Hypothalamus (tissue), 51 donors: ENCODE data around the gene MS4A8.
"Not testable (repeated sequence)": the region's sequence is repeated elsewhere in the genome, so short reads cannot be mapped to it uniquely, and the experiment has no call there.

Experiments used
- DNase-seq, 51 donors: peaks; one replicate each; lab custom pipeline; 2025; lab: John Stamatoyannopoulos, UW

MS4A8 gene, protein sequence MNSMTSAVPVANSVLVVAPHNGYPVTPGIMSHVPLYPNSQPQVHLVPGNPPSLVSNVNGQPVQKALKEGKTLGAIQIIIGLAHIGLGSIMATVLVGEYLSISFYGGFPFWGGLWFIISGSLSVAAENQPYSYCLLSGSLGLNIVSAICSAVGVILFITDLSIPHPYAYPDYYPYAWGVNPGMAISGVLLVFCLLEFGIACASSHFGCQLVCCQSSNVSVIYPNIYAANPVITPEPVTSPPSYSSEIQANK

DNA sequence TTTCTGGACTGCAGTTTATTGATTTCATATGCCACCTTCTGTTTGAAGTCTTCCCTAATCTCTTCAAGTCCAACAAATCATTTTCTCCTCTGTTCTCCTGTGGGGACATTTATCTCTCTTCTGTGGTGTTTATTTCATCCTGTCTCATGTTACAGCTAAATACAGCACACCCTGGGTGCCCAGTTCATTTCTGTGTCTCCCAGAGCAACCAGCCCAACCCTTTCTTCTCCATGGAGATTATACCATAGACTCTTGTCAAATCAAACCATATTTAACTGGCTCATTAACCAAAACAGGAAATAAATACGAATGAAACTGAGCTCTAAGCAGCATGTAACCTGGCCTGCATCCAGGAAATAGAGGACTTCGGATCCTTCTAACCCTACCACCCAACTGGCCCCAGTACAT lies at the start of gene MS4A8:
Gene MS4A8, plus strand, starts transcription at position 329 of the 408 bp plus-strand sequence. CDS start 1,249 bp downstream, outside the sequence.
- no peak for DNase-seq

DNA sequence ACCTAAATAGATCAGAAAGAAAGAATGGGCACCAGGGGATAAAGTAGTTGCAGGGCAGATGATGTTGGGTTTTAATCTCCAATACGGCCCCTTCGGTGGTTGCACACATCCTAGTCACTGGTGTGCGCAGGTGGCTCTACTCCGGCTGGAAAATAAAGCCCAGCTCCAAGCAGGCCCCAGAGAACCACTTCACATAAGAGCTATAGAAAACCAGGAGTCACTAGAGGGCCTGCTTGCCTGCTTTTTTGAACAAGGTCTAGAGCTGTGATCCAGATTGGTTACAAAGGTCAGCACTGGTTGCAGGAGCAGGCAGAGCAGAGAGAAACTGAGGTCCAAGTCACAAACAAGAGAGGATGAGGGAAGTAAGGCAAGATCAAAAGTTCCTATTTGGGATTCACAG lies 41.5 kb upstream of the MS4A8 start:
- peak in 1 of 51 donors; percentile 0 for DNase-seq

DNA sequence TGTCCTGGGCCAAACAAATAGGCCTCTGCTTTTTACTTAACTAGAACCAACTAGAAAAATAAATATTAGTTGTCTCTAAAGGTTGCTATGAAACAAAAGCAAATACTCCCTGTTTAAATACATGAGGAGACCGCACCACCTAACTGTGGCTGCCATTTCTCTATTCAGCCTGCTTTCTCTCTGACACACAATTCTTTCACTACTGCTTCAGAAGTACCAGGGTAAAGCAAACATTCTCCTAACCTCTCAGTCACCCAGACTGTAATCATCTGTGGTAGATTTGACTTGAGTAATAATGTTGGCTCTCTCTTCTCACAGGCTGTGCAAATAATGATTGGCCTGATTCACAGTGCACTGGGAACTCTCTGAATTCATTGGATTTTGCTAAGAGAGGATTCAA lies 41.0 kb upstream of the MS4A8 start:
- DNase-seq = no peak

DNA sequence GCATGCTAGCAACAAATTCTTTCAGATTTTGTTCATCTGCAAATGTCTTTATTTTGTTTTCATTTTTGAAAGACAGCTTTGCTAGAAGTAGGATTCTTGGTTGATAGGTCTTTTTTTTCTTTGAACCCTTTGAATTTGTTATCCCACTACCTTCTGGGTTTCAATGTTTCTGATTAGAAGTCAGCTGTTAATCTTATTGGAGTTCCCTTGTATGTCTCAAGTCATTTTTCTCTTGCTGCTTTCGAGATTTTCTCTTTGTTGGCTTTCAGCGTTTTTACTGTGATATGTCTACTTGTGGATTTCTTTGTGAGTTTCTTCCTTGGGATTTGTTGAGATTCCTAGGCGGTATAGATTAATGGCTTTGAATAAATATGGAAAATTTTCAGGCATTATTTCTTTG lies 27.2 kb upstream of the MS4A8 start:
- DNase-seq = no peak

DNA sequence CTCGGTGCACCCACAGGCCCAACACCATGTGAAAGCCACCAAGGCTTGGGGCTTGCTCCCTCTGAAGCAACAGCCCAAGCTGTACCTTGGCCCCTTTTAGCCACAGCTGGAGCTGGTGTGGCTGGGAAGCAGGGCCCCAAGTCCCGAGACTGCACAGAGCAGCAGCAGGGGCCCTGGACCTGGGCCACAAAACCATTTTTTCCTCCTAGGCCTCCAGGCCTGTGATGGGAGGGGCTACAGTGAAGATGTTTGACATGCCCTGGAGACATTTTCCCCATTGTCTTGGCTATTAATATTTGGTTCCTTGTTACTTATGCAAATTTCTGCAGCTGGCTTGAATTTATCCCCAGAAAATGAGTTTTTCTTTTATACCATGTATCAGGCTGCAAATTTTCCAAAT lies 21.2 kb upstream of the MS4A8 start:
- not testable (repeated sequence) for DNase-seq

DNA sequence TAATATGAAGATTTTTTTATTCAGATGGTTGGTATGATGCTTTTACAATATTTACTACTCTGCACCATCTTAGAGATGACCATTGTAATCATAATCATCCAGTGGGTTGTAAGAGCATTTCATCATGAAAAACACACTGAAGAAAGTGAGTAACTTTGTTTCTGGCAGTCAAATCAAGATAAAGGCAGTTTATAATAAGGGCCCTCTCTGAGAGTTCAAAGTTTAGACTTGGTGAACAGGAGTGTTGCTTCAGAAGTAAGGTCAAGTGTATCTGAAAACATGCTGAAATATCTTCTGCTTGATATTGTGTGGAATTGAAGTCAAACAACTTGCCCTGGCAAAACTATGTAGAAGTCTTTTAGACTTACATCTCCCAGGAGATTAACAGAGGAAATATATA lies 19.5 kb upstream of the MS4A8 start:
- DNase-seq = no peak

DNA sequence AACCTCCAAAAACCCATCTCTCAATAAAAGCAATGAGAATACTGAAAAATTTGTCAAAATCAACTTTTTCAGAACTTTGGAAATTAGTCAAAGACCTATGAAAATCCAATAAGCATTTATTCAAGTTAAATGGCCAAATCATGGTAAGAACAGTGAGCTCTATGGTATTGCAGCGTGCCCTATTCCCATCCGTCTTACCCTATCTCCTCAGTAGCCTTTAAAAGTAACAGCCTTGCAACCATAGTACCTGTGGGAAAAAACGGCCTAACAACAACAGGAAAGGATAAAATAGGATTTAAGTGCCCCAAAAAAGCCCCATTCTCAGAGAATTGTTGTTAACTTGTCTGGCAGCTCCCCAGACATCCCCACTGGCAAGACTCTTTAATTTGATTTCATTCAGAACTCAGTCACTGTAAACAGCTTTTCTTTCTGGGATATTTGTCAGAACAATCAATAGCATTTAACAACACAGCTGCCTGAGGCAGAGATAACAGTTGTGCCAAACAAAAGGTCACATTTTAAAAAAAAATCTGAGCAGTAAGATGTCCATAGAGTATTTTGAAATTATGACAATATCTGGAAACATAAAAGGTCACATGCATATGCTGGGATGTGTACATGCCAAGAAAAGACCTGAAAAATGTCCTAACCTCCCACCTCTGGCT lies 18.8 kb upstream of the MS4A8 start:
- no peak for DNase-seq

DNA sequence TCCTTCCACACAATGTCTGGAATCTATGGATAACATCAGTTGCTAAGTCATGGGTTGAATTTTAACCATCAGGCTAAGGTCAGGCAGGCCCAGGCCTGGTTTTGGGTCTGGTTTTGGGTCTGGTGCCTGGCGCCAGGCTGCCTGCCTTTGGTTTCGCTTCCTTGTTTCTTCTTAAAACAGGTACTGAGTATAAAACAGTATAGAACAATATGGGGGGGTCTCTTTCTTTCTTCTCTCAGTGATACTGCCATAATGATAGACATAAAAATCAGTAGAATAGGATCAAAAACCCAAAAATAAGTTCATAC lies 14.9 kb upstream of the MS4A8 start:
- DNase-seq = not testable (repeated sequence)

DNA sequence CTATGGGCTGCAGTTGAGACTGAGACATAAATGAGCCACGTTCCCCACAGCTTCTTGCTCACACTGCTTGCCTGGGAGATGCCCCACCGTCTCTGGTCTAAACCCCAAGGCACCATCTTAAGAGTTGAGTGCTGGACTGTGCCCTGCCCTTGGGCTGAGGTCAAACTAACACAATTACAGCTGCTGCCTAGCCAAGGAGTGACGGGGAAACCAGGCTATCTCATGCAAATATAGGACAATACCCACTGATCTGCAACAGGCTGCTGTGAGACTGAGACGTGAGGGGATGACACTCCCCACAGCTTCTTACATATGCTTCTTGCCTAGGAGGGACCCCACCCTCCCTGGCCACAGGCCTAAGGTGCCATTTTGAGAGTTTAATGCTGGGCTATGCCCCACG lies 7.8 kb upstream of the MS4A8 start:
- DNase-seq = no peak

DNA sequence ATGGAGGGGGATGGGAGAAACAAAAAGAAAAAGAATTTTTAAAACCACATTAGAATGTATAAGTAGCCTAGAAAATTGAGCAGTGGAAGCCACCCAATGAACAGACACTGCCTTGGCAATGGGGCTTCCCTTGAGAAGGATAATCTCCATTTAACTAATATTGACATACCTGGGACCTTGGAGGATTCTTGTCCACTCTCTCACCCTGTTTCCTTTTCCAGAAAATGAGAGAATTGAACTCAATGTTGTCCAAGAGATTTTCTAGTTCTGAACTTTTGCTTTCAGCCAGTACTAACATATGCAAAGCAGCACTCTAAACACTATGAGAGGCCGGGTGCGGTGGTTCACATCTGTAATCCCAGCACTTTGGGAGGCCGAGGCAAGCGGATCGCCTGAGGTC lies 524 bp downstream of the MS4A8 start:
- no peak for DNase-seq

DNA sequence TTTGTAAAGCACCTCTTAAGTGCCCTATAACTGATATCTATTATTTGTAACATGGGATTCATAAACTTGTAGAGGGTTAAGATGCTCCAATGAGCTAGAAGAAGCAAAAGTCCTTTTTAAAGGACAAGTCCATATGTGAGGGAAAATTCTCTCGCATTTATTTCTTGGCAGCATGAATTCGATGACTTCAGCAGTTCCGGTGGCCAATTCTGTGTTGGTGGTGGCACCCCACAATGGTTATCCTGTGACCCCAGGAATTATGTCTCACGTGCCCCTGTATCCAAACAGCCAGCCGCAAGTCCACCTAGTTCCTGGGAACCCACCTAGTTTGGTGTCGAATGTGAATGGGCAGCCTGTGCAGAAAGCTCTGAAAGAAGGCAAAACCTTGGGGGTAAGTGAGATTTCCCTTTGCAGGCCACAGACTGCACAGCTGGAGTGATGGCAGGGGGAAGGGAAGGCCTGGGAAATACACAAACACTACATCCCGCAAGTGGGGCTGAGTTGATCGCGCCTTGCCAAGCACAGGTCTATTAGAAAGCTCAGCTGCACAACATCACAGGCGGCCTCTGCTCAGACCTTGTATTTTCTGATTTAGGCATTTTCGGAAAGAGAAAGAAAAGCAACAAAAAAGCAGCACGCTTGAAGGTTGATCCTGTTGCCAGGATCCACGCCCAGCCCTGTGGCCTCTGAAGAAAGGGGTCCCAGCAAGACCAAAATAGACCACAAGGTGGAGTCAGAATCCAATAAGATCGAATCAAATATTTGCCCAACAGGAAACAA lies 1.5 kb downstream of the MS4A8 start:
- peak in 1 of 51 donors; percentile 0 for DNase-seq

DNA sequence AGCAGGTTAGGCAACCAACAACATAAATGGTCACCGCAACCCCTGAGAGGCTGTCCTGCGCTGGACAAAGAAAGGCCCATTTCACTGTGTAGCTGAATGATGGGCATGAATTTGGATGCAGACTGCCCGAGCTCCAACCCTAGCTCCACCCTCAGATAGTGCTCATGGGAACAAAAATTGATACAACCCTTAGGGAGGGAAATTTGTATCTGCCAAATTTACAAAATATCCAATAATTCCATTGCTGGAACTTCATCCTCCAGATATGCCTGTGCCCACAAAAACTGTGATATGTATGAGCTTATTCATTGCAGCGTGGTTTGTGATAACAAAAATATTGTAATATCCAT lies 2.0 kb downstream of the MS4A8 start:
- DNase-seq = no peak

DNA sequence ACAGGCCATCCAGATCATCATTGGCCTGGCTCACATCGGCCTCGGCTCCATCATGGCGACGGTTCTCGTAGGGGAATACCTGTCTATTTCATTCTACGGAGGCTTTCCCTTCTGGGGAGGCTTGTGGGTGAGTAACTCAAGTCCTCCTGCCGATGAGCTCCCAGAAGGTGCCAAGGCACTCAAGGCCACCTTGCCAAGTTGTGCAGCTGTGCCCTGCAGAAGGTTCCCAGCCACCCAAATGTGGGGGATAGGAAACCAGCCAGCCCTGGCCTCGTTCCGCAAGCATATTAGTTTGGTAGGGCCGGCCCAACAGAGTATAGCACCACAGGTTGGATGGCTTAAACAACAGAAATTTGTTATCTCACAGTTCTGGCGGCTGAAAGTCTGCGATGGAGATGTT lies 4.0 kb downstream of the MS4A8 start:
- no peak for DNase-seq

DNA sequence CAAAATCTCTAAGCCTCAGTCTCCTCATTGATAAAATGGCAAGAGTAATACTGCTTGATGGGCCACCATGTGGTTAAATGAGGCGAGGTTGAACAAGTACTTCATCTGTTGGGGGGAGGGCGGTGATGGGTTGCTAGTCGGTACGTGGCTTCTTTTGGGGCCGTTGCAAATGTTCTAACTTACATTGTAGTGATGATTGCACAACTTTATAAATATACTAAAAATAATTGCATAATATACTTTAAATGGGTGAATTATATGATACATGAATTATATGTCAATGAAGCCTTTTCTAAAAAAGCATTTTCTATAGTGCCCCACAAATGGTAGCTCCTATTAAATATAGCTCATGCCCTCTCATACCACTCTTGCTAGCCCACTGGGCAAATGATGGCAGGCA lies 6.5 kb downstream of the MS4A8 start:
- DNase-seq = no peak

DNA sequence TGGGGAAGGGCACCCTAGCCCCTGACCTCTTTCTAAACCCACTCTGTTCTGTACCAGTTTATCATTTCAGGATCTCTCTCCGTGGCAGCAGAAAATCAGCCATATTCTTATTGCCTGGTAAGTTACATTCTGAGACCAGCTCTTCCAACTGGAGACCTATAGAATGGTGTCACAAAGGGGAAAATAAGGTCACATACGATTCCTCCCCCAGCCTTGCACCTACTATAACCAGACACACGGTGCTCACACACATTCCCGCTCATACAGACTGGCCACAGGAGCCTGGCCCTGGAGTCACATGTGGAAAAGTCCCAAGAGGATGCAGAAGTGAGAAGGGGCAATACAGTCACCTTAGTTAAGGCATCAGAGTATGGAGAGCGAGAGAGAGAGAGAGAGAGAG lies 7.5 kb downstream of the MS4A8 start:
- no peak for DNase-seq

DNA sequence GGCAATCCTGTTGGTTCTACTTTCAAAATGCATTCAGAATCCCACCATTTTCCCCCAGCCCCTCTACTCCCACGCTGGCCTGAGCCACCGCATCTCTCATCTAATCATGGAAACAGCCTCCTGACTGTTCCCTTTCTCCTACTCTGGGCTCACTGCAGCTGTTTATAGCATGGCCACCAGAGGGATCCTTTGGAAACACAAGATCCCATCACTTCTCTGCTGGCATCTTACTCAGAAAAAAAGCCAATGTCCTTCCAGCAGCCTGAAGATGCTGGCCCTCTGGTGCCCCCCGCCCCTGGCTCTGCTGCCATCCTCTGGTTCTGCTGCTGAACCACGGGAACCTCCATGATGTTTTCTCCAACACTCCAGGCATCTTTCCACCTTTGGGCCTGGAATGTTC lies 11.1 kb downstream of the MS4A8 start:
- DNase-seq = no peak

DNA sequence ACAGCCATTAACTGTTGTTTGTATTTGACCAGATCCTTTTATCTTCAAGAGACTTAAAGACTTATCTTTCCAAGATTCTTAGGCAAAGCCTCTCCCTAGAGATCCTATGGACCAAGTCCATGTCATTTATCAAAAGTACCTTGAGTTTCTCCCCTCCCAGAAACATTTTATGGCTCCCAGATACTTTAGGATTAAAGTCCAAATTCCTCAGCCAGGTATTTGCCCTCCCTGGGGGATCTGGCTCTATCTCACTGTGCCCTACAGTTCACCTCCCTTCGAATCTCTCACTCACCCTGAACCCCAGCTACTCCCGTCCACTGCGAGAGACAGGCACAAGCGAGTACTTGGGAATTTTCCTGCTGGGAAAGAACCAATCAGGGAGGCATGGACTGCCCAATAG lies 11.9 kb downstream of the MS4A8 start:
- DNase-seq = no peak

DNA sequence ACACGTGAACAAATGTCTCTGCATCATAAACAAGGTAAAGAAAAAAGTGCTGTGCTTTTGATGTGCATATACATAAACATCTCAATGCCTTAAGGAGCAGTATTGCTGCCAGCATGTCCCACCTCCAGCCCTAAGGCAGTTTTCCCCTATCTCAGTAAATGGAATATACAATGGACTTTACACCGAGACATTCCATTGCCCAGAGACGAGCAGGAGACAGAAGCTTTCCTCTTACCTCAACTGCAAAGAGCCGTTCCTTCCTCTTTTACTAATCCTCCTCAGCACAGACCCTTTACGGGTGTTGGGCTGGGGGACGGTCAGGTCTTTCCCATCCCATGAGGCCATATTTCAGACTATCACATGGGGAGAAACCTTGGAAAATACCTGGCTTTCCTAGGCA lies 14.0 kb downstream of the MS4A8 start:
- DNase-seq = not testable (repeated sequence)

DNA sequence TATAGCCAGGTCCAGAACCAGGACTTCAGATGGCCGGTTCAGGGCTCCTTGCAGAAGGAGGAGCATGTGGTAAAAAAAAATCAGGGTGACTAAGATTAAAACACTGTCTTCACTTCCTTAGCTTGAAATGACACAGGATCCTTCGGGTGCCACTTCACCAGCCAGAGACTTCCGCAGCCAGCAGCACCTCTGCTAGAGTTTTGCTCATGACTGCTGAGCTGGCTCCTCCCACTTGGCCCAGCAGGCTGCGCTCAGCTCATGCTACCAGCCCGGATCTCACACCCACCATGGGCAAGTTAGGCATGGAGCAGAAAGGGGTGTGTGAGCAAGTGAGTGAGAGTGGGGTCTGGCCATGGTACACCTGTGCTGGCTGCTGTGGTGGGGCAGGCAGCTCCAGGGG lies 18.5 kb downstream of the MS4A8 start:
- no peak for DNase-seq

DNA sequence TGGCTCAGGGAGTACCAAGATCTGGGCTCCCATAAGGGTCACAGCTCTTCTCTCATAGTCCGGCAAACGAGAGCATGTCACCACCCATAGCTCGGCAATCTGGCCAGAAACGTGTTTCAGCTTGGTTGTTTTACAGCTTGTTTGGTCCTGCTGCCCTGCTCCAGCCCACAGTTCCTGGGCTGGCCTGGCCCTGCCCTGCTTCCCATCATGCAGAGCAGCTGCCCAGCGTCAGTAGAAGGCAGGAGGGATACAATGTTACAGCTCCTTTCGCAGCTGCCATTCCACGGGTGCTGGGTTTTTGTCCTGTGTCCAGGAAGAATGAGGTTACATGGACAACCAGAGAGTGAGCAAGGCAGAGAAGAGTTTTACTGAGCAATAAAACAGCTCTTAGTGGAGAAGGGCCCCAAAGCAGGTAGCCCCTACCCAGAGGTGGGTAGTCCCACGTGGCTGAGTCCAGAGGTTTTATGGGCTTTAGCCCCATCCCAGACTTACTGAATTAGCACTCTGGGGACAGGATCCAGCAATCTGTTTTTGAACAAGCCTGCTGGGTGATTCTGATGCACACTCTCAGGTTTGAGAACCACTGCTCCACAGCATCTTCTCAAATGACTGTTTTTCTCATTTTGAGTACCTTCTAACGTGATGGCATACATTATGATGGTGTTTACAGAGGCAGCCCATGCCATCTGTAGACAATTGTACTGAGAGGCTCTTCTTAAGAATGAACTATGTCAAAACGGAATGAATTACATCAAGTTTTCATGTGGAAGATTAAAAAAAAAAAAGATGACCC lies 19.3 kb downstream of the MS4A8 start:
- DNase-seq = no peak

DNA sequence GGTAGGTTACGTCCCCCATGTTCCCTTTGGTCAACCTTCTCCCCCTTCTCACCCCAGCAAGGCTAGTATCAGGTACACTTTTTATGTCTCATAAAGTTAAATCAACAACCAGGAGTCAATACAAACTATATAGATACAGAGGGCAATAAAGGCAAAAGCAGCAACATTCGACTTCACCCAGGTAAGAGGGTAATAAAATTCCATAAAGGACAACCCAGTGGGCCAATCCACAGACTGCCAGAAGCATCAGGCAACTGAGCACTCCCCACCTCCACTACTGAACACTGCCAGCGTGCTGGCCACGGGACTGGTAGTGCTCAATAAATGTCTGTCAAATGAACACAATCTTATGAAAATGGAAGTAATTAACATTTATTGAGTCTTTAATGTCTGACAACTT lies 20.0 kb downstream of the MS4A8 start:
- DNase-seq = no peak
